H1 (cell line): ENCODE results near the gene NEDD4L. TPM values are rescaled to one million over a fixed set of nuclear protein-coding genes. Genes with fewer than 3 reads are reported as not detected.

Experiments
- CTCF ChIA-PET: fragments of 300-600 bp; sonication (Branson Sonifier 250); formaldehyde crosslinking; loops from one replicate; lab custom pipeline; 2021; ENCODE audit not compliant: partially characterized antibody; lab: Charles Lee
- POLR2A ChIA-PET: fragments of 300-600 bp; sonication (Branson Sonifier 250); formaldehyde crosslinking; loops from one replicate; lab custom pipeline; 2021; ENCODE audit warnings: inconsistent platforms; ENCODE audit not compliant: partially characterized antibody; lab: Charles Lee
- DNase-seq, 2 experiments: peaks; one replicate each; pipeline versions ENCODE4 v3.0.0 to v3.0.0-alpha.2; 2010 to 2022; ENCODE audit warnings: low spot score in 2 of 2, low read depth in 1 of 2, mixed read lengths in 1 of 2
- FAIRE-seq: peaks from 2 replicates; lab custom pipeline; 2011; peaks lifted over from hg19 to GRCh38; lab: Jason Lieb, UNC
- H2AFZ ChIP-seq: 2 replicates; pipeline ENCODE4 v1.8.1; 2012; ENCODE audit warnings: low read length, inconsistent platforms
- H2AK5ac ChIP-seq: 2 replicates; pipeline ENCODE4 v1.6.1; 2013; ENCODE audit warnings: low read depth, low read length
- H2BK120ac ChIP-seq: replicated peaks from 2 replicates; pipeline ENCODE3; 2013; ENCODE audit warnings: low read depth, low read length, inconsistent platforms
- H2BK12ac ChIP-seq: 2 replicates; pipeline ENCODE4 v1.6.1; 2013; ENCODE audit warnings: low read depth, low read length
- H2BK15ac ChIP-seq: 2 replicates; pipeline ENCODE4 v1.6.1; 2013; ENCODE audit warnings: low read length
- H2BK20ac ChIP-seq: 2 replicates; pipeline ENCODE4 v1.6.1; 2013; ENCODE audit warnings: low read length
- H2BK5ac ChIP-seq: 2 replicates; pipeline ENCODE4 v1.6.1; 2013; ENCODE audit warnings: low read depth, low read length
- H3K14ac ChIP-seq: 2 replicates; pipeline ENCODE4 v1.6.1; 2013; ENCODE audit warnings: inconsistent platforms; ENCODE audit not compliant: insufficient read length
- H3K18ac ChIP-seq: 2 replicates; pipeline ENCODE4 v1.6.1; 2013; ENCODE audit warnings: low read length; ENCODE audit errors: extremely low read depth
- H3K23ac ChIP-seq: 2 replicates; pipeline ENCODE4 v1.6.1; 2013; ENCODE audit warnings: inconsistent platforms; ENCODE audit not compliant: insufficient read length
- H3K23me2 ChIP-seq: 2 replicates; pipeline ENCODE4 v1.6.1; 2013; ENCODE audit warnings: low read depth, low read length
- H3K27ac ChIP-seq: 2 replicates; pipeline ENCODE4 v1.6.1; 2011; ENCODE audit warnings: low read depth, low read length, inconsistent platforms
- H3K27me3 ChIP-seq, 4 experiments: replicated peaks in 1 of 4; 1 replicate in 1 of 4; 2 replicates in 3 of 4; pipeline versions ENCODE4 v1.6.1 to v1.8.1; 2011 to 2013; ENCODE audit warnings: low read length in 3 of 4, mild to moderate bottlenecking in 3 of 4, inconsistent platforms in 2 of 4, mixed read lengths in 2 of 4, moderate library complexity in 1 of 4; ENCODE audit not compliant: control insufficient read depth in 3 of 4, insufficient read depth in 3 of 4; ENCODE audit errors: extremely low read depth in 1 of 4
- H3K36me3 ChIP-seq, 4 experiments: 2 replicates each; pipeline versions ENCODE4 v1.6.1 to v1.8.1; 2011 to 2013; ENCODE audit warnings: mild to moderate bottlenecking in 4 of 4, low read length in 3 of 4, moderate library complexity in 2 of 4, control low read depth in 1 of 4, inconsistent platforms in 1 of 4; ENCODE audit not compliant: insufficient read depth in 4 of 4, control insufficient read depth in 2 of 4
- H3K4ac ChIP-seq: replicated peaks from 2 replicates; pipeline ENCODE3; 2013; ENCODE audit warnings: low read length, low read depth, mixed read lengths, inconsistent platforms; ENCODE audit not compliant: insufficient read length
- H3K4me1 ChIP-seq, 4 experiments: replicated peaks in 1 of 4; 1 replicate in 1 of 4; 2 replicates in 3 of 4; pipeline versions ENCODE4 v1.6.1 to v1.8.1; 2011 to 2013; ENCODE audit warnings: low read length in 3 of 4, inconsistent platforms in 2 of 4, mixed read lengths in 1 of 4; ENCODE audit not compliant: insufficient read depth in 4 of 4, control insufficient read depth in 3 of 4
- H3K4me2 ChIP-seq, 2 experiments: 2 replicates each; pipeline versions ENCODE4 v1.6.1 to v1.8.1; 2011 to 2013; ENCODE audit warnings: low read depth in 2 of 2, low read length in 2 of 2, control low read depth in 1 of 2, inconsistent platforms in 1 of 2, mild to moderate bottlenecking in 1 of 2; ENCODE audit not compliant: insufficient read depth in 1 of 2
- H3K4me3 ChIP-seq, 4 experiments: fragments of 200-600, 300-600 bp in 1 of 4; sonication (generic), shearing (Covaris generic), sonication (Bioruptor Twin) in 1 of 4; 2 replicates each; pipeline versions ENCODE4 v1.5.1 to v1.8.1; 2011 to 2016; ENCODE audit warnings: low read length in 4 of 4, low read depth in 3 of 4, control low read depth in 2 of 4, inconsistent platforms in 2 of 4, mild to moderate bottlenecking in 2 of 4, mixed read lengths in 1 of 4, moderate library complexity in 1 of 4; ENCODE audit not compliant: insufficient read depth in 2 of 4; ENCODE audit errors: extremely low read depth in 1 of 4
- H3K56ac ChIP-seq: replicated peaks from 2 replicates; pipeline ENCODE3; 2013; ENCODE audit warnings: low read depth, mild to moderate bottlenecking, mixed read lengths, low read length, inconsistent platforms; ENCODE audit not compliant: insufficient read length
- H3K79me1 ChIP-seq: 2 replicates; pipeline ENCODE4 v1.6.1; 2013; ENCODE audit warnings: low read depth, low read length, control low read depth
- H3K79me2 ChIP-seq, 2 experiments: 2 replicates each; pipeline versions ENCODE4 v1.6.1 to v1.8.1; 2012 to 2013; ENCODE audit warnings: low read length in 2 of 2, mild to moderate bottlenecking in 2 of 2, inconsistent platforms in 1 of 2; ENCODE audit not compliant: insufficient read depth in 2 of 2, control insufficient read depth in 1 of 2
- H3K9ac ChIP-seq, 4 experiments: replicated peaks in 1 of 4; 1 replicate in 1 of 4; 2 replicates in 3 of 4; pipeline versions ENCODE4 v1.6.1 to v1.8.1; 2011 to 2013; ENCODE audit warnings: low read depth in 3 of 4, low read length in 3 of 4, control low read depth in 2 of 4, mild to moderate bottlenecking in 2 of 4, moderate library complexity in 2 of 4, inconsistent platforms in 1 of 4; ENCODE audit errors: extremely low read depth in 1 of 4
- H3K9me3 ChIP-seq, 2 experiments: 2 replicates each; pipeline versions ENCODE4 v1.6.1 to v1.8.1; 2012 to 2013; ENCODE audit warnings: mild to moderate bottlenecking in 2 of 2, moderate library complexity in 2 of 2, control low read depth in 1 of 2, inconsistent platforms in 1 of 2, low read depth in 1 of 2, low read length in 1 of 2, mixed read lengths in 1 of 2; ENCODE audit not compliant: insufficient read depth in 2 of 2
- H4K20me1 ChIP-seq, 2 experiments: replicated peaks in 1 of 2; 2 replicates each; pipeline versions ENCODE3 to v1.8.1; 2011 to 2013; ENCODE audit warnings: inconsistent platforms in 2 of 2, low read length in 2 of 2, mild to moderate bottlenecking in 1 of 2; ENCODE audit not compliant: insufficient read depth in 2 of 2, control insufficient read depth in 1 of 2
- H4K5ac ChIP-seq: 2 replicates; pipeline ENCODE4 v1.6.1; 2013; ENCODE audit warnings: low read length, low read depth, mixed read lengths, inconsistent platforms; ENCODE audit not compliant: insufficient read length
- H4K8ac ChIP-seq: 2 replicates; pipeline ENCODE4 v1.8.0; 2013; ENCODE audit warnings: mild to moderate bottlenecking, moderate library complexity, low read length, inconsistent platforms; ENCODE audit not compliant: insufficient read depth; ENCODE audit errors: extremely low read depth
- H4K91ac ChIP-seq: replicated peaks from 2 replicates; pipeline ENCODE3; 2013; ENCODE audit warnings: low read length, mixed read lengths, inconsistent platforms; ENCODE audit not compliant: insufficient read length
- ATF3 ChIP-seq: IDR thresholded peaks from 2 replicates; pipeline ENCODE4 v1.6.1; 2011; ENCODE audit warnings: low read depth, mild to moderate bottlenecking, low read length; ENCODE audit not compliant: insufficient read depth
- CTCF ChIP-seq, 3 experiments: IDR thresholded peaks; 1 replicate in 2 of 3; 2 replicates in 1 of 3; pipeline versions ENCODE4 v1.5.1 to v1.6.1; 2011; ENCODE audit warnings: low read length in 3 of 3, mild to moderate bottlenecking in 3 of 3, inconsistent platforms in 2 of 3, low read depth in 1 of 3, moderate library complexity in 1 of 3; ENCODE audit not compliant: insufficient read depth in 1 of 3; ENCODE audit errors: control extremely low read depth in 1 of 3
- RAD21 ChIP-seq, 2 experiments: IDR thresholded peaks in 1 of 2; conservative IDR thresholded peaks in 1 of 2; 2 replicates each; pipeline ENCODE4 v1.6.1; 2011; ENCODE audit warnings: low read depth in 2 of 2, low read length in 2 of 2, improper control_type of control experiment in 1 of 2, inconsistent platforms in 1 of 2, mild to moderate bottlenecking in 1 of 2, moderate library complexity in 1 of 2
- RBBP5 ChIP-seq: IDR thresholded peaks from 2 replicates; pipeline ENCODE4 v1.7.1; 2012; ENCODE audit warnings: low read depth, mild to moderate bottlenecking, inconsistent platforms, low read length, moderate library complexity, borderline replicate concordance
- RXRA ChIP-seq: IDR thresholded peaks from 2 replicates; pipeline ENCODE4 v1.6.1; 2011; ENCODE audit warnings: low read depth, mild to moderate bottlenecking, low read length, moderate library complexity; ENCODE audit not compliant: insufficient read depth
- SAP30 ChIP-seq: fragments of 300-600 bp; sonication (generic); IDR thresholded peaks from 2 replicates; pipeline ENCODE4 v1.7.1; 2012; ENCODE audit warnings: low read length, moderate library complexity, mild to moderate bottlenecking, inconsistent platforms; ENCODE audit not compliant: insufficient read depth, insufficient replicate concordance
- TCF12 ChIP-seq: IDR thresholded peaks from 2 replicates; pipeline ENCODE4 v1.6.1; 2011; ENCODE audit warnings: low read depth, mild to moderate bottlenecking, low read length
- ZNF274 ChIP-seq: IDR thresholded peaks from 2 replicates; pipeline ENCODE4 v1.7.0; 2012; ENCODE audit warnings: low read length, borderline replicate concordance; ENCODE audit errors: extremely low read depth
- WGBS, 2 experiments: shearing (Covaris generic) in 1 of 2; methylation state at CpG; one replicate each; pipeline versions ENCODE4 v1.1.6 to v1.1.7; 2013 to 2015; ENCODE audit warnings: low lambda C conversion rate in 2 of 2, mixed read lengths in 2 of 2, inconsistent platforms in 1 of 2, low coverage in 1 of 2, missing lambda C conversion rate in 1 of 2; ENCODE audit not compliant: insufficient replicate concordance in 2 of 2, insufficient coverage in 1 of 2, insufficient read length in 1 of 2; ENCODE audit errors: extremely low coverage in 1 of 2, missing lambda C conversion rate in 1 of 2; 5-methylcytosine and 5-hydroxymethylcytosine counted together
- polyA plus RNA-seq, 7 experiments: library from polyadenylated mRNA; depleted of rRNA in 3 of 7; stranded (reverse) in 5 of 7; unstranded in 2 of 7; fragments of >200 nt in 5 of 7; fragments of 200-250 nt in 2 of 7; gene quantifications; 1 replicate in 5 of 7; 2 replicates in 1 of 7; 4 replicates in 1 of 7; pipeline versions ENCODE4 v1.2.1 to v1.2.3, GENCODE V29; 2011 to 2013; ENCODE audit warnings: missing spikeins in 2 of 7, mixed read lengths in 2 of 7
- total RNA-seq: library from RNA; stranded (reverse); fragmentation: NEBNext Ultra II Directional; extraction: Animal tissue kit (Norgen Biotek cat#: 25700); gene quantifications from 2 replicates; pipeline ENCODE4 v1.2.1, GENCODE V29; 2021

NEDD4L gene
- total and polyA plus RNA-seq, 2 of the 8 experiments (the other 6 are each of a cell fraction or from before 2014, with no cell fraction given): 37.3 to 69.8 TPM

DNA sequence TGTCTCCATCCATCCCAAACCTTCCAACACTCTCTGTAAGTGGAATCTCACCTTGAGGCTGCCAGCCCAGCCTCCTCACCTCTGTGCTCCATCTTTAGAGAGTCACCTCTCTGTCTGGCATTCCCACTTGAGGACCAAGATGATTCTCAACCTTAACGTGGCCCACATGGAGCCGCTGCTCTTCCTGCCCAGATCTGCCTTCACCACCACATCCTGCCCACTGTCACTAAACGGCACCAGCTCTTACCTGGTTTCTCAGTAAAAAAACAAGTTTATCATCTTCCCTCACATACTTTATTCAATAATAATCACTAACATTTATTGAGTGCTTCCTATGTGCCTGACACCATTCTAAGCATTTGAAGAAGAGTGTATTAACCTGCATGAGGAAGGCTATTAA is 80.4 kb downstream of the NEDD4L start:
- Histone ChIP-seq H3K9me3 (no peaks in the 10 kb centered on the region), H3K18ac (no peak overlapping the region), H3K56ac (no peak overlapping the region), H3K27me3 (no peaks in the 10 kb centered on the region), H3K4ac (no peak overlapping the region), H3K23me2 (no peaks in the 10 kb centered on the region; the same call in 1 of the 2 replicates), H4K91ac (no peak overlapping the region), H3K4me2 (no peak overlapping the region), H2AFZ (no peak overlapping the region), H3K79me1 (peaks cover 5% of the 10 kb centered on the region), H4K5ac (no peak overlapping the region), H4K8ac (no peak overlapping the region), H4K20me1 (peaks cover 2 to 8% of the 10 kb centered on the region in 2 experiments), H2BK12ac (no peak overlapping the region), H2BK15ac (no peak overlapping the region), H3K27ac (no peak overlapping the region), H3K23ac (no peak overlapping the region), H3K36me3 (no peaks in the 10 kb centered on the region), H3K79me2 (peaks cover 4 to 56% of the 10 kb centered on the region in 2 experiments; a peak in 3 of 4 replicates), H2BK120ac (no peak overlapping the region), H3K4me3 (no peak overlapping the region), H3K14ac (no peak overlapping the region), H3K9ac (no peak overlapping the region), H3K4me1 (no peaks in the 10 kb centered on the region), H2AK5ac (no peak overlapping the region), H2BK5ac (no peak overlapping the region), H2BK20ac (no peak overlapping the region)
- DNase-seq: no peak
- ChIA-PET POLR2A (interaction anchor here (1.0 kb wide), 1 partner anchor 15 kb away, joined by 3 read pairs; no protein-coding TSS in a partner anchor), CTCF (interaction anchor here (0.6 to 7.1 kb wide), 12 partner anchors 8 to 242 kb away, joined by 3 to 63 read pairs (median 4); partner anchors contain the start of gene NEDD4L)
- 84% methylated on average over 3 of the region's 3 CpGs; no CpG with 5 or more reads in 1 of the 2 experiments for WGBS, 2 experiments
- FAIRE-seq: no peak
- TF ChIP-seq RXRA (no peak), ZNF274 (no peak), TCF12 (no peak), RBBP5 (no peak), RAD21 (IDR thresholded peaks at IDR 0.05 in 1 of 2, conservative IDR thresholded peaks at IDR 0.05 in 1 of 2; ENCODE audit: low read depth in 2 of 2, low read length in 2 of 2) (no peak), ATF3 (no peak), SAP30 (no peak), CTCF (IDR thresholded peaks at IDR 0.05; ENCODE audit: control extremely low read depth in 1 of 3, insufficient read depth in 1 of 3, low read depth in 1 of 3, low read length in 3 of 3) (no peak)
